HepG2 (cell line): ENCODE data around the gene PRKAG3. TPM values are rescaled to one million over a fixed set of nuclear protein-coding genes. Genes with fewer than 3 reads are reported as not detected.

Experiments
- ATF7 ChIP-seq, 2 experiments: fragments of 450-650 bp in 1 of 2; sonication (generic) in 1 of 2; formaldehyde crosslinking in 1 of 2; IDR thresholded peaks; 2 replicates each; pipeline versions ENCODE4 v1.4.0 to v1.6.1; 2016 to 2020; ENCODE audit warnings: antibody characterized with exemption in 1 of 2, mild to moderate bottlenecking in 1 of 2, missing genetic modification reagents in 1 of 2
- GMEB1 ChIP-seq: sonication (generic); formaldehyde crosslinking; IDR thresholded peaks from 2 replicates; pipeline ENCODE4 v1.5.1; 2020; ENCODE audit warnings: missing genetic modification reagents, mild to moderate bottlenecking, borderline replicate concordance
- KDM5B ChIP-seq: sonication (generic); formaldehyde crosslinking; IDR thresholded peaks from 2 replicates; pipeline ENCODE4 v1.4.0; 2020; ENCODE audit warnings: missing genetic modification reagents, mild to moderate bottlenecking, borderline replicate concordance
- MLLT10 ChIP-seq: sonication (generic); formaldehyde crosslinking; IDR thresholded peaks from 2 replicates; pipeline ENCODE4 v1.4.0; 2020; ENCODE audit warnings: missing genetic modification reagents
- MYPOP ChIP-seq: sonication (generic); formaldehyde crosslinking; IDR thresholded peaks from 2 replicates; pipeline ENCODE4 v1.8.1; 2023; ENCODE audit warnings: mild to moderate bottlenecking, moderate library complexity, missing genetic modification reagents
- NFE2 ChIP-seq: sonication (generic); formaldehyde crosslinking; IDR thresholded peaks from 2 replicates; pipeline ENCODE4 v1.4.0; 2020; ENCODE audit warnings: missing genetic modification reagents
- NPAS2 ChIP-seq: sonication (generic); formaldehyde crosslinking; IDR thresholded peaks from 2 replicates; pipeline ENCODE4 v1.8.0; 2022; ENCODE audit warnings: mild to moderate bottlenecking, missing genetic modification reagents, borderline replicate concordance
- PHF8 ChIP-seq: sonication (generic); formaldehyde crosslinking; IDR thresholded peaks from 2 replicates; pipeline ENCODE4 v1.5.0; 2020; ENCODE audit warnings: missing genetic modification reagents
- RAD21 ChIP-seq: fragments of 450-650 bp; formaldehyde crosslinking; IDR thresholded peaks from 2 replicates; pipeline ENCODE4 v1.5.0; 2020; ENCODE audit warnings: mild to moderate bottlenecking
- SMC3 ChIP-seq: IDR thresholded peaks from 2 replicates; pipeline ENCODE4 v1.6.1; 2011; ENCODE audit warnings: low read length, improper control_type of control experiment
- TCF7L2 ChIP-seq: IDR thresholded peaks from 2 replicates; pipeline ENCODE4 v1.6.1; 2011; ENCODE audit warnings: mild to moderate bottlenecking, low read depth, low read length, moderate library complexity
- WIZ ChIP-seq: sonication (generic); formaldehyde crosslinking; IDR thresholded peaks from 2 replicates; pipeline ENCODE4 v1.5.1; 2020; ENCODE audit warnings: mild to moderate bottlenecking, missing genetic modification reagents
- ZBTB46 ChIP-seq: sonication (generic); formaldehyde crosslinking; IDR thresholded peaks from 2 replicates; pipeline ENCODE4 v1.4.0; 2020; ENCODE audit warnings: mild to moderate bottlenecking, missing genetic modification reagents, borderline replicate concordance
- ZFP90 ChIP-seq: sonication (generic); formaldehyde crosslinking; IDR thresholded peaks from 2 replicates; pipeline ENCODE4 v1.8.0; 2022; ENCODE audit warnings: missing genetic modification reagents, mild to moderate bottlenecking, inconsistent platforms, borderline replicate concordance
- ZMAT5 ChIP-seq: sonication (generic); formaldehyde crosslinking; IDR thresholded peaks from 2 replicates; pipeline ENCODE4 v1.5.0; 2020; ENCODE audit warnings: mild to moderate bottlenecking, low read depth, missing genetic modification reagents, borderline replicate concordance
- ZNF383 ChIP-seq: sonication (generic); formaldehyde crosslinking; IDR thresholded peaks from 2 replicates; pipeline ENCODE4 v1.4.0; 2020; ENCODE audit warnings: missing genetic modification reagents, mild to moderate bottlenecking, borderline replicate concordance
- ZNF720 ChIP-seq: sonication (generic); formaldehyde crosslinking; IDR thresholded peaks from 2 replicates; pipeline ENCODE4 v1.4.0; 2020; ENCODE audit warnings: missing genetic modification reagents
- ZNF772 ChIP-seq: sonication (generic); formaldehyde crosslinking; IDR thresholded peaks from 2 replicates; pipeline ENCODE4 v1.5.0; 2020; ENCODE audit warnings: mild to moderate bottlenecking, missing genetic modification reagents
- ZNF788 ChIP-seq: sonication (generic); formaldehyde crosslinking; IDR thresholded peaks from 2 replicates; pipeline ENCODE4 v1.5.0; 2020; ENCODE audit warnings: mild to moderate bottlenecking, missing genetic modification reagents, borderline replicate concordance
- ZSCAN30 ChIP-seq: sonication (generic); formaldehyde crosslinking; IDR thresholded peaks from 2 replicates; pipeline ENCODE4 v1.5.0; 2020; ENCODE audit warnings: mild to moderate bottlenecking, missing genetic modification reagents
- polyA plus RNA-seq, 8 experiments: library from polyadenylated mRNA; depleted of rRNA in 3 of 8; stranded (reverse) in 7 of 8; unstranded in 1 of 8; fragments of >200 nt; fragmentation: Illumina TruSeq in 4 of 8; extraction: Trizol in 4 of 8; gene quantifications; 2 replicates each; pipeline versions ENCODE4 v1.2.1 to v1.2.3, GENCODE V29; 2011 to 2016; ENCODE audit warnings: low read depth in 4 of 8, missing spikeins in 1 of 8, mixed read lengths in 1 of 8; ENCODE audit not compliant: insufficient read depth in 1 of 8
- total RNA-seq, 5 experiments: library from RNA; depleted of rRNA; stranded (reverse); fragments of >200 nt; fragmentation: Illumina TruSeq; extraction: Trizol; gene quantifications; 2 replicates each; pipeline ENCODE4 v1.2.3, GENCODE V29; 2016; ENCODE audit warnings: low read depth in 1 of 5

Gene PRKAG3
- total and polyA plus RNA-seq, 2 of the 13 experiments (the other 11 are each of a cell fraction or from before 2014, with no cell fraction given) = not detected

GRCh38 chr2:218780851-218781690, 50.5 kb downstream of the PRKAG3 start (continued):
- TF ChIP-seq ZSCAN30 (CRISPR knock-in tag) = no peak
- 0 out of 2 replicates have a peak, but pooled peaks have one; percentile 19 for TF ChIP-seq PHF8 (CRISPR knock-in tag)
- TF ChIP-seq ZNF788 = peak; percentile 50; the same call in 1 of the 2 replicates
- TF ChIP-seq NFE2 = no peak
- no peak for TF ChIP-seq SMC3
- no peak for TF ChIP-seq NPAS2
- peak; percentile 9; the same call in 1 of the 2 replicates for TF ChIP-seq ATF7 (IDR thresholded peaks at IDR 0.05)
- TF ChIP-seq ATF7 (CRISPR knock-in tag; IDR thresholded peaks at IDR 0.05) = no peak
- peak; percentile 52; the same call in 1 of the 2 replicates for TF ChIP-seq ZNF772 (CRISPR knock-in tag)
- no peak for TF ChIP-seq WIZ (CRISPR knock-in tag)
- no peak for TF ChIP-seq ZNF383
- 0 out of 2 replicates have a peak, but pooled peaks have one; percentile 12 for TF ChIP-seq RAD21
- TF ChIP-seq MLLT10 (CRISPR knock-in tag) = no peak
- no peak for TF ChIP-seq ZBTB46 (CRISPR knock-in tag)
- TF ChIP-seq ZFP90 (CRISPR knock-in tag) = no peak
- TF ChIP-seq TCF7L2 = peak; percentile 81
- no peak for TF ChIP-seq KDM5B (CRISPR knock-in tag)
- no peak for TF ChIP-seq ZNF720
- no peak for TF ChIP-seq MYPOP (CRISPR knock-in tag)
- no peak for TF ChIP-seq ZMAT5 (CRISPR knock-in tag)
- TF ChIP-seq GMEB1 (CRISPR knock-in tag) = no peak
